Large intestine (tissue), 3 donors: ENCODE results near the gene RAD21L1. TPM values are rescaled to one million over a fixed set of nuclear protein-coding genes. Genes with fewer than 3 reads are reported as not detected.

Experiments used
- DNase-seq, 2 donors: peaks; one replicate each; pipeline versions ENCODE4 v3.0.0 to v3.0.0-alpha.2; 2013
- H3K27ac ChIP-seq: one replicate; pipeline ENCODE4 v1.5.1; 2013; ENCODE audit warnings: low read length
- H3K27me3 ChIP-seq: 2 replicates; pipeline ENCODE4 v1.6.1; 2013; ENCODE audit warnings: low read length; ENCODE audit not compliant: control insufficient read depth, insufficient read depth
- H3K36me3 ChIP-seq: 2 replicates; pipeline ENCODE4 v1.6.1; 2013; ENCODE audit warnings: low read length; ENCODE audit not compliant: control insufficient read depth, insufficient read depth
- H3K4me1 ChIP-seq: one replicate; pipeline ENCODE4 v1.6.1; 2013; ENCODE audit warnings: low read length; ENCODE audit not compliant: control insufficient read depth, insufficient read depth
- H3K4me3 ChIP-seq: one replicate; pipeline ENCODE4 v1.5.1; 2013; ENCODE audit warnings: low read length
- H3K9me3 ChIP-seq: one replicate; pipeline ENCODE4 v1.6.1; 2013; ENCODE audit warnings: mild to moderate bottlenecking, low read depth, low read length, moderate library complexity; ENCODE audit not compliant: control insufficient read depth
- WGBS: methylation state at CpG from one replicate; pipeline ENCODE4 v1.1.5; 2013; ENCODE audit warnings: low lambda C conversion rate; ENCODE audit not compliant: insufficient coverage; 5-methylcytosine and 5-hydroxymethylcytosine counted together
- polyA plus RNA-seq: library from polyadenylated mRNA; unstranded; fragments of 120-200 nt; gene quantifications from one replicate; pipeline ENCODE4 v1.2.1, GENCODE V29; 2013

Gene RAD21L1
- polyA plus RNA-seq, 1 donor, result not detected

GRCh38 chr20:1269850-1270249 lies 44.0 kb downstream of the RAD21L1 start:
- H3K4me1 ChIP-seq, result no peaks in the 10 kb centered on the region
- no peaks in the 10 kb centered on the region for H3K36me3 ChIP-seq
- H3K27ac ChIP-seq, result no peak overlapping the region
- WGBS, result no CpG with 5 or more reads among the region's 3 CpGs
- DNase-seq, result no peak
- no peaks in the 10 kb centered on the region for H3K27me3 ChIP-seq
- H3K9me3 ChIP-seq, result no peaks in the 10 kb centered on the region
- no peak overlapping the region for H3K4me3 ChIP-seq

GRCh38 chr20:1272368-1273100 lies 46.7 kb downstream of the RAD21L1 start:
- no peaks in the 10 kb centered on the region for H3K27me3 ChIP-seq
- H3K4me1 ChIP-seq, result no peaks in the 10 kb centered on the region
- H3K4me3 ChIP-seq, result no peak overlapping the region
- no peaks in the 10 kb centered on the region for H3K9me3 ChIP-seq
- H3K36me3 ChIP-seq, result no peaks in the 10 kb centered on the region
- no peak for DNase-seq
- H3K27ac ChIP-seq, result no peak overlapping the region
- WGBS, result no CpG with 5 or more reads among the region's 6 CpGs

GRCh38 chr20:1273366-1273765 lies 47.5 kb downstream of the RAD21L1 start:
- Histone ChIP-seq H3K4me1 (no peaks in the 10 kb centered on the region), H3K36me3 (no peaks in the 10 kb centered on the region), H3K27me3 (no peaks in the 10 kb centered on the region), H3K27ac (no peak overlapping the region), H3K9me3 (no peaks in the 10 kb centered on the region), H3K4me3 (no peak overlapping the region)
- 100% methylated on average over 1 of the region's 2 CpGs for WGBS
- no peak for DNase-seq

GRCh38 chr20:1274485-1275311 lies 48.9 kb downstream of the RAD21L1 start:
- DNase-seq, result peak; percentile 31 to 52
- no CpG with 5 or more reads among the region's 14 CpGs for WGBS

GRCh38 chr20:1275919-1276318 lies 50.1 kb downstream of the RAD21L1 start:
- Histone ChIP-seq H3K27ac (no peak overlapping the region), H3K4me3 (no peak overlapping the region), H3K36me3 (no peaks in the 10 kb centered on the region), H3K9me3 (no peaks in the 10 kb centered on the region), H3K4me1 (no peaks in the 10 kb centered on the region), H3K27me3 (no peaks in the 10 kb centered on the region)
- no peak for DNase-seq
- no CpG with 5 or more reads among the region's 2 CpGs for WGBS

More at GRCh38 chr20:1274485-1275311, 48.9 kb downstream of the RAD21L1 start:
- Histone ChIP-seq H3K36me3 (no peaks in the 10 kb centered on the region), H3K27me3 (no peaks in the 10 kb centered on the region), H3K4me1 (no peaks in the 10 kb centered on the region), H3K9me3 (no peaks in the 10 kb centered on the region), H3K27ac (no peak overlapping the region), H3K4me3 (no peak overlapping the region)

- H3K4me1 ChIP-seq, result peaks cover 5% of the 10 kb centered on the region
- H3K36me3 ChIP-seq, result no peaks in the 10 kb centered on the region
- no peaks in the 10 kb centered on the region for H3K9me3 ChIP-seq
- no CpG with 5 or more reads among the region's 8 CpGs for WGBS
- H3K27me3 ChIP-seq, result no peaks in the 10 kb centered on the region
- H3K27ac ChIP-seq, result no peak overlapping the region
- H3K4me3 ChIP-seq, result no peak overlapping the region
- DNase-seq, result no peak
These were observed 51.9 kb downstream of the RAD21L1 start for GRCh38 chr20:1277529-1278322.

- no peak for DNase-seq
- H3K36me3 ChIP-seq, result no peaks in the 10 kb centered on the region
- WGBS, result 100% methylated on average over 3 of the region's 4 CpGs
These were observed 53.1 kb downstream of the RAD21L1 start for GRCh38 chr20:1278993-1279392.

GRCh38 chr20:1280195-1281102 lies 54.6 kb downstream of the RAD21L1 start:
- H3K4me3 ChIP-seq, result no peak overlapping the region

More at GRCh38 chr20:1278993-1279392, 53.1 kb downstream of the RAD21L1 start:
- H3K27ac ChIP-seq, result no peak overlapping the region
- H3K27me3 ChIP-seq, result no peaks in the 10 kb centered on the region
- no peak overlapping the region for H3K4me3 ChIP-seq
- no peaks in the 10 kb centered on the region for H3K9me3 ChIP-seq
- peaks cover 5% of the 10 kb centered on the region for H3K4me1 ChIP-seq

GRCh38 chr20:1281279-1282057 lies 55.6 kb downstream of the RAD21L1 start:
- WGBS, result 40% methylated on average over 3 of the region's 7 CpGs
- Histone ChIP-seq H3K27ac (no peak overlapping the region), H3K4me1 (peaks cover 5% of the 10 kb centered on the region), H3K27me3 (no peaks in the 10 kb centered on the region), H3K4me3 (no peak overlapping the region), H3K36me3 (no peaks in the 10 kb centered on the region), H3K9me3 (no peaks in the 10 kb centered on the region)
- no peak for DNase-seq

More at GRCh38 chr20:1280195-1281102, 54.6 kb downstream of the RAD21L1 start:
- no CpG with 5 or more reads among the region's 6 CpGs for WGBS
- Histone ChIP-seq H3K9me3 (no peaks in the 10 kb centered on the region), H3K36me3 (no peaks in the 10 kb centered on the region), H3K27ac (no peak overlapping the region), H3K4me1 (peaks cover 5% of the 10 kb centered on the region), H3K27me3 (no peaks in the 10 kb centered on the region)
- DNase-seq, result no peak
